OCI-LY1 (cell line): ENCODE measurements around the gene IGSF5.

Experiments
- H2AFZ ChIP-seq: fragments of 200-600 bp; sonication (generic), shearing (Covaris generic); 2 replicates; pipeline ENCODE4 v1.6.0; 2014; ENCODE audit warnings: antibody characterized with exemption, mild to moderate bottlenecking, low read length
- H3F3A ChIP-seq: fragments of 200-600 bp; sonication (generic), shearing (Covaris generic); 2 replicates; pipeline ENCODE4 v1.6.0; 2014; ENCODE audit warnings: mild to moderate bottlenecking, antibody characterized with exemption, low read length, moderate library complexity; ENCODE audit not compliant: insufficient read depth
- H3K27ac ChIP-seq: fragments of 200-600 bp; sonication (generic); 2 replicates; pipeline ENCODE4 v1.5.1; 2014; ENCODE audit warnings: low read length, mixed run types, mild to moderate bottlenecking, low read depth; ENCODE audit not compliant: poor library complexity, severe bottlenecking
- H3K27me3 ChIP-seq: fragments of 200-600 bp; sonication (generic); 2 replicates; pipeline ENCODE4 v1.6.0; 2014; ENCODE audit warnings: antibody characterized with exemption, mild to moderate bottlenecking, low read length, moderate library complexity; ENCODE audit not compliant: insufficient read depth
- H3K36me3 ChIP-seq: fragments of 200-600 bp; sonication (generic); 2 replicates; pipeline ENCODE4 v1.6.1; 2014; ENCODE audit warnings: mild to moderate bottlenecking, antibody characterized with exemption, low read length, moderate library complexity, mixed read lengths; ENCODE audit not compliant: insufficient read depth
- H3K4me1 ChIP-seq: fragments of 200-600 bp; sonication (generic); 2 replicates; pipeline ENCODE4 v1.5.1; 2014; ENCODE audit warnings: mild to moderate bottlenecking, low read length, moderate library complexity; ENCODE audit not compliant: insufficient read depth, severe bottlenecking
- H3K4me2 ChIP-seq: fragments of 200-600 bp; sonication (generic), shearing (Covaris generic); 2 replicates; pipeline ENCODE4 v1.6.1; 2014; ENCODE audit warnings: low read length
- H3K4me3 ChIP-seq: fragments of 200-600 bp; sonication (generic); 2 replicates; pipeline ENCODE4 v1.5.1; 2014; ENCODE audit warnings: low read length, low read depth, mild to moderate bottlenecking, mixed read lengths; ENCODE audit not compliant: poor library complexity, severe bottlenecking
- H3K79me2 ChIP-seq: fragments of 200-600 bp; shearing (Covaris generic); 2 replicates; pipeline ENCODE4 v1.6.1; 2016; ENCODE audit warnings: mixed run types, low read length, mixed read lengths; ENCODE audit not compliant: insufficient read depth
- H3K9ac ChIP-seq: fragments of 200-600 bp; sonication (generic), shearing (Covaris generic); 2 replicates; pipeline ENCODE4 v1.6.1; 2014; ENCODE audit warnings: mild to moderate bottlenecking, low read length, mixed read lengths
- H3K9me2 ChIP-seq: fragments of 200-600 bp; sonication (generic), shearing (Covaris generic); 2 replicates; pipeline ENCODE4 v1.6.1; 2014; ENCODE audit warnings: low read depth, mild to moderate bottlenecking, low read length, mixed read lengths
- H3K9me3 ChIP-seq: fragments of 200-600 bp; shearing (Covaris generic); 2 replicates; pipeline ENCODE4 v1.6.1; 2014; ENCODE audit warnings: low read length, mixed read lengths
- H4K20me1 ChIP-seq: fragments of 200-600 bp; sonication (generic), shearing (Covaris generic); 2 replicates; pipeline ENCODE4 v1.6.0; 2016; ENCODE audit warnings: mild to moderate bottlenecking, low read length; ENCODE audit not compliant: insufficient read depth
- EZH2 ChIP-seq: fragments of 200-600 bp; sonication (generic), shearing (Covaris generic); IDR thresholded peaks from 2 replicates; pipeline ENCODE4 v1.8.0; 2017; ENCODE audit warnings: borderline replicate concordance, mixed run types, mild to moderate bottlenecking, antibody characterized with exemption, low read length, moderate library complexity, mixed read lengths
- TF ChIP-seq, protein P1 (sequence below): fragments of 200-600 bp; sonication (generic), shearing (Covaris generic); IDR thresholded peaks from 2 replicates; pipeline ENCODE4 v1.5.1; 2017; ENCODE audit warnings: mild to moderate bottlenecking, antibody characterized with exemption, low read length, moderate library complexity, mixed read lengths

The IGSF5 gene

GRCh38 chr21:39713905-39714304, 31.1 kb upstream of the IGSF5 start:
- Histone ChIP-seq H3K9me2 (no peaks in the 10 kb centered on the region), H3K4me1 (no peaks in the 10 kb centered on the region), H3K79me2 (no peaks in the 10 kb centered on the region), H3F3A (no peaks in the 10 kb centered on the region), H3K4me2 (no peak overlapping the region), H2AFZ (no peak overlapping the region), H3K36me3 (no peaks in the 10 kb centered on the region), H3K9ac (no peak overlapping the region), H4K20me1 (no peaks in the 10 kb centered on the region), H3K9me3 (no peaks in the 10 kb centered on the region), H3K27me3 (no peaks in the 10 kb centered on the region), H3K27ac (no peak overlapping the region), H3K4me3 (no peak overlapping the region)
- TF ChIP-seq, protein P1, sequence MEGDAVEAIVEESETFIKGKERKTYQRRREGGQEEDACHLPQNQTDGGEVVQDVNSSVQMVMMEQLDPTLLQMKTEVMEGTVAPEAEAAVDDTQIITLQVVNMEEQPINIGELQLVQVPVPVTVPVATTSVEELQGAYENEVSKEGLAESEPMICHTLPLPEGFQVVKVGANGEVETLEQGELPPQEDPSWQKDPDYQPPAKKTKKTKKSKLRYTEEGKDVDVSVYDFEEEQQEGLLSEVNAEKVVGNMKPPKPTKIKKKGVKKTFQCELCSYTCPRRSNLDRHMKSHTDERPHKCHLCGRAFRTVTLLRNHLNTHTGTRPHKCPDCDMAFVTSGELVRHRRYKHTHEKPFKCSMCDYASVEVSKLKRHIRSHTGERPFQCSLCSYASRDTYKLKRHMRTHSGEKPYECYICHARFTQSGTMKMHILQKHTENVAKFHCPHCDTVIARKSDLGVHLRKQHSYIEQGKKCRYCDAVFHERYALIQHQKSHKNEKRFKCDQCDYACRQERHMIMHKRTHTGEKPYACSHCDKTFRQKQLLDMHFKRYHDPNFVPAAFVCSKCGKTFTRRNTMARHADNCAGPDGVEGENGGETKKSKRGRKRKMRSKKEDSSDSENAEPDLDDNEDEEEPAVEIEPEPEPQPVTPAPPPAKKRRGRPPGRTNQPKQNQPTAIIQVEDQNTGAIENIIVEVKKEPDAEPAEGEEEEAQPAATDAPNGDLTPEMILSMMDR: no peak
- no peak for TF ChIP-seq EZH2

DNA sequence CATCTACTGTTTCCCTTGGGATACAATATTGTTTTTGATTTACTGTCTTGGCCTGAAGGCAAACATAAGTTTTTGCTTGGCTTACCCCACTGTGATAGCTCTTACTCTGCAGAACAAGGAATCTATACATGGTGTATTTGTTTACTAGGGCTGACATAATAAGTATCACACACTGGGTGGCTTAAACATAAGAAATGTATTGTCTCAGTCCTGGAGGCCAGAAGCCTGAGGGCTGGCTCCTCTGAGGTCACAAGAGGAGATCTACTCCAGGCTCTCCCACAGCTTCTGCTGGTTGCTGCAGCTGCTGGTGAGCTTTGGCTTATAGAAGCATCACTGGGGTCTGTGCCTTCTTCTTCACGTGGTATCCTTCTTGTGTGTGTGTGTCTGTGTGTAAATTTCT, 30.7 kb upstream of the IGSF5 start:
- Histone ChIP-seq H2AFZ (no peak overlapping the region), H3K9me3 (no peaks in the 10 kb centered on the region), H3K9me2 (no peaks in the 10 kb centered on the region), H3F3A (no peaks in the 10 kb centered on the region), H3K27me3 (no peaks in the 10 kb centered on the region), H3K79me2 (no peaks in the 10 kb centered on the region), H3K4me1 (no peaks in the 10 kb centered on the region), H3K27ac (no peak overlapping the region), H4K20me1 (no peaks in the 10 kb centered on the region), H3K4me3 (no peak overlapping the region), H3K4me2 (no peak overlapping the region), H3K9ac (no peak overlapping the region), H3K36me3 (no peaks in the 10 kb centered on the region)
- TF ChIP-seq, protein P1: no peak
- TF ChIP-seq EZH2: no peak

DNA sequence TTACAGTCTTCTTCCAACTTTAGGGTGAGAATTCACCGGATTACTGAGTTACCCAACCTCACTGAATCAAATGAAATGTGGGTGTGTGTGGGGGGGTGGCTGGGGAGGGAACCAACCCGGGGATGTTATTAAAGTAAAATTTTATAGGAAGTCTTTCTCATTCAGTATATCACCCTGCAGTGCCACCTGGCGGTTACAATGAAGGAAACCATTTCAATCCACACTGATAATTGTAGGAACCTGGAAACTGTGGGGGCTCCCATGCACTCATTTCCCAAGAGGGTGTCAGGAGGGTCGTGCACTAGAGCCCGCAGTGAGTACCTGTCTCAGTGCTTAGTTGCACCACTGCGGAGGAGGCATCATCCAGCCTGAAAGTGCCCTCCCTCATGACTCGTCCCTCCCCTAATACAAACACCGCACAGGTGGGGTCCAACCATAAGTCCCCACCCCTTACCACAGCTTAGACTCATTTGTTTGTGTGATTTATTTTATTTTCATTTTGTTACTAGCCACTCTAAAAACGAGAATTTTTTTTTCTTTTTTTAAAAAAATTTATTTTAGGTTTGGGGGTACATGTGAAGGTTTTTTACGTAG, 29.1 kb upstream of the IGSF5 start:
- Histone ChIP-seq H3F3A (no peaks in the 10 kb centered on the region), H4K20me1 (no peaks in the 10 kb centered on the region), H3K4me3 (no peak overlapping the region), H3K79me2 (no peaks in the 10 kb centered on the region), H3K4me2 (no peak overlapping the region), H2AFZ (no peak overlapping the region), H3K9me3 (no peaks in the 10 kb centered on the region), H3K36me3 (no peaks in the 10 kb centered on the region), H3K27ac (no peak overlapping the region), H3K27me3 (no peaks in the 10 kb centered on the region), H3K9me2 (no peaks in the 10 kb centered on the region), H3K4me1 (no peaks in the 10 kb centered on the region), H3K9ac (no peak overlapping the region)
- TF ChIP-seq, protein P1: peak; percentile 65
- no peak for TF ChIP-seq EZH2
